IMR-90 (cell line): ENCODE measurements around the gene HSD17B8. TPM values are rescaled to one million over a fixed set of nuclear protein-coding genes. Genes with fewer than 3 reads are reported as not detected.

Experiments used
- ATAC-seq: fragments of 200-7000 bp; cut with Tn5 transposase; 2 replicates; pipeline ENCODE4 v1.9.1; 2020; ENCODE audit warnings: low read depth, mild to moderate bottlenecking, moderate library complexity
- BruUV-seq: library from RNA; stranded (reverse); fragments of 400-500 nt; replicated peaks from 2 replicates; lab custom pipeline; 2021; lab: Mats Ljungman, UMichigan
- CTCF ChIA-PET: fragments of 300-600 bp; formaldehyde crosslinking; extraction: SDS; loops from one replicate; lab custom pipeline; 2021; ENCODE audit warnings: antibody characterized with exemption; lab: Yijun Ruan, JAX
- POLR2A ChIA-PET: fragments of 300-600 bp; sonication (Branson Sonifier 250); formaldehyde crosslinking; loops from one replicate; lab custom pipeline; 2022; ENCODE audit warnings: antibody characterized with exemption; ENCODE audit not compliant: unreplicated experiment; lab: Charles Lee
- DNase-seq: peaks from one replicate; pipeline ENCODE4 v3.0.0; 2013
- H2AFZ ChIP-seq: replicated peaks from 2 replicates; pipeline ENCODE3; 2013; ENCODE audit warnings: low read length, mild to moderate bottlenecking; ENCODE audit not compliant: poor library complexity
- H2AK5ac ChIP-seq: 2 replicates; pipeline ENCODE4 v1.6.1; 2013; ENCODE audit warnings: low read depth, low read length, inconsistent platforms
- H2AK9ac ChIP-seq: replicated peaks from 2 replicates; pipeline ENCODE3; 2013; ENCODE audit warnings: mild to moderate bottlenecking, low read depth, low read length, moderate library complexity; ENCODE audit not compliant: poor library complexity
- H2BK120ac ChIP-seq: 2 replicates; pipeline ENCODE4 v1.6.1; 2013; ENCODE audit warnings: low read depth, low read length, inconsistent platforms
- H2BK15ac ChIP-seq: 3 replicates; pipeline ENCODE4 v1.6.1; 2013; ENCODE audit warnings: low read depth, low read length, inconsistent platforms
- H2BK20ac ChIP-seq: 2 replicates; pipeline ENCODE4 v1.6.1; 2013; ENCODE audit warnings: low read depth, mild to moderate bottlenecking, inconsistent platforms, low read length, moderate library complexity
- H2BK5ac ChIP-seq: 2 replicates; pipeline ENCODE4 v1.6.1; 2013; ENCODE audit warnings: mild to moderate bottlenecking, low read depth, low read length, inconsistent platforms; ENCODE audit not compliant: poor library complexity, severe bottlenecking
- H3K14ac ChIP-seq: replicated peaks from 2 replicates; pipeline ENCODE4 v1.6.1; 2013; ENCODE audit warnings: low read depth, low read length, inconsistent platforms
- H3K18ac ChIP-seq: 2 replicates; pipeline ENCODE4 v1.6.1; 2013; ENCODE audit warnings: low read depth, low read length, control low read depth
- H3K23ac ChIP-seq: 2 replicates; pipeline ENCODE4 v1.6.1; 2013; ENCODE audit warnings: low read depth, low read length, inconsistent platforms
- H3K27ac ChIP-seq: 2 replicates; pipeline ENCODE4 v1.5.1; 2013; ENCODE audit warnings: mild to moderate bottlenecking, control low read depth, low read length; ENCODE audit not compliant: insufficient read depth
- H3K27me3 ChIP-seq: 2 replicates; pipeline ENCODE4 v1.6.1; 2013; ENCODE audit warnings: low read length; ENCODE audit not compliant: control insufficient read depth, insufficient read depth
- H3K36me3 ChIP-seq: 2 replicates; pipeline ENCODE4 v1.6.1; 2013; ENCODE audit warnings: low read length, mixed read lengths; ENCODE audit not compliant: control insufficient read depth, insufficient read depth
- H3K4ac ChIP-seq: 2 replicates; pipeline ENCODE4 v1.6.1; 2013; ENCODE audit warnings: low read depth, low read length, inconsistent platforms
- H3K4me1 ChIP-seq: 2 replicates; pipeline ENCODE4 v1.6.1; 2013; ENCODE audit warnings: low read length, mixed read lengths; ENCODE audit not compliant: control insufficient read depth, insufficient read depth
- H3K4me2 ChIP-seq: 2 replicates; pipeline ENCODE4 v1.6.1; 2013; ENCODE audit warnings: low read depth, mild to moderate bottlenecking, control low read depth, low read length, moderate library complexity
- H3K4me3 ChIP-seq: 2 replicates; pipeline ENCODE4 v1.5.1; 2013; ENCODE audit warnings: low read depth, mild to moderate bottlenecking, control low read depth, low read length, moderate library complexity; ENCODE audit not compliant: insufficient read depth
- H3K56ac ChIP-seq: 2 replicates; pipeline ENCODE4 v1.6.1; 2013; ENCODE audit warnings: low read length, inconsistent platforms; ENCODE audit not compliant: insufficient read depth; ENCODE audit errors: extremely low read depth
- H3K79me1 ChIP-seq, 2 experiments: 2 replicates each; pipeline ENCODE4 v1.6.1; 2013; ENCODE audit warnings: low read length in 2 of 2, inconsistent platforms in 1 of 2, low read depth in 1 of 2
- H3K9ac ChIP-seq: 2 replicates; pipeline ENCODE4 v1.6.1; 2013; ENCODE audit warnings: low read depth, low read length, control low read depth
- H3K9me1 ChIP-seq: 2 replicates; pipeline ENCODE4 v1.6.1; 2013; ENCODE audit warnings: low read length, inconsistent platforms; ENCODE audit not compliant: insufficient read depth
- H3K9me3 ChIP-seq: 2 replicates; pipeline ENCODE4 v1.6.1; 2013; ENCODE audit warnings: low read length; ENCODE audit not compliant: control insufficient read depth, insufficient read depth
- H4K20me1 ChIP-seq: 2 replicates; pipeline ENCODE4 v1.6.1; 2013; ENCODE audit warnings: low read length, inconsistent platforms; ENCODE audit not compliant: insufficient read depth
- H4K5ac ChIP-seq: 2 replicates; pipeline ENCODE4 v1.6.1; 2013; ENCODE audit warnings: mild to moderate bottlenecking, low read depth, low read length, control low read depth
- H4K8ac ChIP-seq, 2 experiments: 2 replicates each; pipeline ENCODE4 v1.6.1; 2013; ENCODE audit warnings: low read depth in 2 of 2, low read length in 2 of 2, control low read depth in 1 of 2, inconsistent platforms in 1 of 2
- H4K91ac ChIP-seq: 2 replicates; pipeline ENCODE4 v1.6.1; 2013; ENCODE audit warnings: low read depth, low read length, inconsistent platforms; ENCODE audit not compliant: insufficient read depth
- CEBPB ChIP-seq: IDR thresholded peaks from 2 replicates; pipeline ENCODE4 v1.6.1; 2012; ENCODE audit warnings: low read depth, low read length, improper control_type of control experiment
- CHD1 ChIP-seq: IDR thresholded peaks from 2 replicates; pipeline ENCODE4 v1.6.1; 2012; ENCODE audit warnings: low read depth, low read length, improper control_type of control experiment
- FOS ChIP-seq: fragments of 150-350 bp; IDR thresholded peaks from 2 replicates; pipeline ENCODE4 v1.6.1; 2016; ENCODE audit warnings: low read depth, low read length
- MAZ ChIP-seq: IDR thresholded peaks from 2 replicates; pipeline ENCODE4 v1.6.1; 2012; ENCODE audit warnings: low read depth, mild to moderate bottlenecking, low read length, improper control_type of control experiment, moderate library complexity, borderline replicate concordance
- NFE2L2 ChIP-seq: fragments of 150-350 bp; IDR thresholded peaks from 2 replicates; pipeline ENCODE4 v1.6.1; 2016; ENCODE audit warnings: low read depth, mild to moderate bottlenecking, low read length
- POLR2A ChIP-seq: IDR thresholded peaks from 2 replicates; pipeline ENCODE4 v1.6.1; 2012; ENCODE audit warnings: mild to moderate bottlenecking, low read depth, low read length
- RCOR1 ChIP-seq: IDR thresholded peaks from 2 replicates; pipeline ENCODE4 v1.6.1; 2012; ENCODE audit warnings: mild to moderate bottlenecking, low read length, improper control_type of control experiment; ENCODE audit not compliant: insufficient replicate concordance
- WGBS, 2 experiments: methylation state at CpG; one replicate each; pipeline versions ENCODE4 v1.1.5 to v1.1.7; 2013; ENCODE audit warnings: missing lambda C conversion rate in 2 of 2; ENCODE audit not compliant: insufficient read length in 1 of 2; ENCODE audit errors: extremely low coverage in 2 of 2; 5-methylcytosine and 5-hydroxymethylcytosine counted together
- dilution Hi-C: fragments of 300-500 bp; cut with HindIII; formaldehyde crosslinking; loops from one replicate; pipeline ENCODE4 v1.14.3; 2018; ENCODE audit warnings: low sequenced_read_pairs; ENCODE audit not compliant: unreplicated experiment
- in situ Hi-C: fragments of 300-500 bp; cut with MboI; formaldehyde crosslinking; loops from 3 replicates; pipeline ENCODE4 v1.14.3; 2019; ENCODE audit warnings: low sequenced_read_pairs, inconsistent platforms, mixed read lengths
- intact Hi-C: fragments of 100-400 bp; cut with micrococcal nuclease; formaldehyde crosslinking; loops from 2 replicates; pipeline ENCODE4 v1.10.0; 2022
- polyA plus RNA-seq, 3 experiments: library from polyadenylated mRNA; depleted of rRNA; stranded (reverse); fragments of >200 nt; gene quantifications; 2 replicates each; pipeline ENCODE4 v1.2.3, GENCODE V29; 2012; ENCODE audit warnings: low replicate concordance in 1 of 3
- total RNA-seq: library from RNA; depleted of rRNA; stranded (reverse); fragments of >200 nt; gene quantifications from 2 replicates; pipeline ENCODE4 v1.2.3, GENCODE V29; 2012

The HSD17B8 gene
- total and polyA plus RNA-seq, 2 of the 4 experiments (the other 2 are of a cell fraction) = 1.6 to 4.3 TPM

- in situ Hi-C loops = no loop called here
- Histone ChIP-seq H3K4me3 (peak overlapping the region; percentile 60), H2AK9ac (peak overlapping the region; percentile 92), H3K36me3 (peaks cover 36% of the 10 kb centered on the region), H2BK20ac (no peak overlapping the region), H3K9ac (no peak overlapping the region), H4K20me1 (peaks cover 26% of the 10 kb centered on the region; the same call in 1 of the 2 replicates), H3K56ac (no peak overlapping the region), H3K14ac (peak overlapping the region; percentile 55; the same call in 1 of the 2 replicates), H2AFZ (peak overlapping the region; percentile 82), H3K18ac (no peak overlapping the region), H3K23ac (peak overlapping the region; percentile 34; the same call in 1 of the 2 replicates), H3K4ac (peak overlapping the region; percentile 70), H4K5ac (no peak overlapping the region; the same call in 1 of the 2 replicates), H3K79me1 (peaks cover 21 to 86% of the 10 kb centered on the region in 2 experiments), H3K9me1 (peaks cover 39% of the 10 kb centered on the region), H4K8ac (peak overlapping the region in 1 of 2 experiments; percentile 61; a peak in 2 of 4 replicates), H3K27me3 (no peaks in the 10 kb centered on the region), H3K27ac (no peak overlapping the region; the same call in 1 of the 2 replicates), H3K4me2 (peak overlapping the region; percentile 83), H3K9me3 (no peaks in the 10 kb centered on the region), H4K91ac (peak overlapping the region; percentile 31; the same call in 1 of the 2 replicates), H2BK5ac (peak overlapping the region; percentile 78), H2AK5ac (peak overlapping the region; percentile 89), H2BK15ac (no peak overlapping the region), H3K4me1 (peaks cover 34% of the 10 kb centered on the region), H2BK120ac (peak overlapping the region; percentile 30; the same call in 1 of the 2 replicates)
- dilution Hi-C loops = no loop called here
- no peak for TF ChIP-seq NFE2L2
- peak; percentile 54; the same call in 1 of the 2 replicates for TF ChIP-seq FOS
- TF ChIP-seq CEBPB = peak; percentile 62
- TF ChIP-seq MAZ = no peak
- TF ChIP-seq RCOR1 = no peak
- no peak for TF ChIP-seq CHD1
- TF ChIP-seq POLR2A = peak; percentile 17; the same call in 1 of the 2 replicates
- intact Hi-C loops = no loop called here
- ChIA-PET POLR2A (no interaction called here), CTCF (interaction anchor here (0.6 kb wide), 1 partner anchor 76 kb away, joined by 5 read pairs; no protein-coding TSS in a partner anchor)
- DNase-seq (peak; percentile 64), ATAC-seq (no peak)
- no CpG with 5 or more reads among the region's 17 CpGs for WGBS, 2 experiments
- no TSS peak for BruUV-seq
Observed at GRCh38 chr6:33205191-33206026, 954 bp downstream of the HSD17B8 start.
